ENCODE results near the gene GOSR1.

GRCh38 chr17:30545024-30545423 lies 67.8 kb downstream of the GOSR1 start:
- TF ChIP-seq CTCF (IDR thresholded peaks at IDR 0.05; ENCODE audit: insufficient read depth, low read length): no peak
- TF ChIP-seq POLR2AphosphoS5 (IDR thresholded peaks at IDR 0.05; ENCODE audit: low read depth): no peak
- TF ChIP-seq REST (IDR thresholded peaks at IDR 0.05; ENCODE audit: insufficient replicate concordance, low read depth): no peak
- no peak for TF ChIP-seq GABPA (IDR thresholded peaks at IDR 0.05; ENCODE audit: low read depth)
- TF ChIP-seq SPI1 (IDR thresholded peaks at IDR 0.05; ENCODE audit: borderline replicate concordance, low read depth): no peak
